Measurements from ENCODE around the gene DMC1. TPM values are rescaled to one million over a fixed set of nuclear protein-coding genes. Genes with fewer than 3 reads are reported as not detected.

The DMC1 gene
- polyA plus RNA-seq, 1 of the 3 experiments (the other 2 are of a cell fraction): not detected

- no peak overlapping the region for H3K9ac ChIP-seq
- no peak for TF ChIP-seq FOSL2 (IDR thresholded peaks at IDR 0.05; ENCODE audit: borderline replicate concordance, low read depth)
- H3K79me2 ChIP-seq (ENCODE audit: insufficient read depth): no peaks in the 10 kb centered on the region
- no peak overlapping the region for H3K27ac ChIP-seq (ENCODE audit: low read depth in 2 of 2, low read length in 1 of 2)
- H3K4me3 ChIP-seq (ENCODE audit: low read depth in 2 of 2, low read length in 1 of 2): no peak overlapping the region
- H2AFZ ChIP-seq (ENCODE audit: low read depth): no peak overlapping the region
- H3K4me2 ChIP-seq: no peak overlapping the region
- H3F3A ChIP-seq (replicated peaks; ENCODE audit: insufficient read depth): no peaks in the 10 kb centered on the region
- no peaks in the 10 kb centered on the region for H3K27me3 ChIP-seq (ENCODE audit: insufficient read depth)
- CTCF ChIA-PET: no interaction called here
- no peaks in the 10 kb centered on the region for H3K4me1 ChIP-seq (ENCODE audit: control insufficient read depth in 1 of 2, insufficient read depth in 2 of 2, low read depth in 1 of 2, low read length in 1 of 2)
- no peaks in the 10 kb centered on the region for H3K36me3 ChIP-seq (replicated peaks in 1 of 2; ENCODE audit: control insufficient read depth in 1 of 2, insufficient read depth in 2 of 2, low read length in 1 of 2)
- no peaks in the 10 kb centered on the region for H3K9me2 ChIP-seq
- no peak for DNase-seq
- 96% methylated on average over 2 of the region's 2 CpGs for WGBS (ENCODE audit: low lambda C conversion rate)
- no peaks in the 10 kb centered on the region for H3K9me3 ChIP-seq
- POLR2A ChIA-PET: interaction anchor here (0.6 kb wide), 1 partner anchor 38 kb away, joined by 3 read pairs; no protein-coding TSS in a partner anchor
- H4K20me1 ChIP-seq (ENCODE audit: insufficient read depth): no peaks in the 10 kb centered on the region
These were observed 50.3 kb downstream of the DMC1 start for GRCh38 chr22:38519453-38520250.

- no peaks in the 10 kb centered on the region for H3K36me3 ChIP-seq (replicated peaks in 1 of 2; ENCODE audit: control insufficient read depth in 1 of 2, insufficient read depth in 2 of 2, low read length in 1 of 2)
- H3K9me3 ChIP-seq: no peaks in the 10 kb centered on the region
- H3K79me2 ChIP-seq (ENCODE audit: insufficient read depth): no peaks in the 10 kb centered on the region
- no peak overlapping the region for H3K9ac ChIP-seq
- DNase-seq: no peak
- H3F3A ChIP-seq (replicated peaks; ENCODE audit: insufficient read depth): no peaks in the 10 kb centered on the region
- no peaks in the 10 kb centered on the region for H3K27me3 ChIP-seq (ENCODE audit: insufficient read depth)
- TF ChIP-seq NFIC (IDR thresholded peaks at IDR 0.05; ENCODE audit: borderline replicate concordance) (no peak), TEAD4 (IDR thresholded peaks at IDR 0.05; ENCODE audit: borderline replicate concordance, insufficient read depth) (no peak), USF1 (IDR thresholded peaks at IDR 0.05; ENCODE audit: borderline replicate concordance, low read depth) (no peak), ELF1 (IDR thresholded peaks at IDR 0.05) (no peak), MXI1 (IDR thresholded peaks at IDR 0.05; ENCODE audit: low read depth, low read length) (no peak), RAD21 (IDR thresholded peaks at IDR 0.05; ENCODE audit: low read length) (no peak), CHD2 (IDR thresholded peaks at IDR 0.05; ENCODE audit: low read length, partially characterized antibody) (no peak), SIN3A (IDR thresholded peaks at IDR 0.05; ENCODE audit: borderline replicate concordance, low read depth, low read length) (no peak), FOXJ3 (CRISPR knock-in tag; IDR thresholded peaks at IDR 0.05) (no peak), EZH2phosphoT487 (IDR thresholded peaks at IDR 0.05; ENCODE audit: borderline replicate concordance, low read depth) (no peak), YY1 (IDR thresholded peaks at IDR 0.05; ENCODE audit: low read depth) (no peak), TCF12 (IDR thresholded peaks at IDR 0.05) (no peak), RXRA (IDR thresholded peaks at IDR 0.05; ENCODE audit: borderline replicate concordance, low read depth) (no peak)
- TF ChIP-seq, protein P1, sequence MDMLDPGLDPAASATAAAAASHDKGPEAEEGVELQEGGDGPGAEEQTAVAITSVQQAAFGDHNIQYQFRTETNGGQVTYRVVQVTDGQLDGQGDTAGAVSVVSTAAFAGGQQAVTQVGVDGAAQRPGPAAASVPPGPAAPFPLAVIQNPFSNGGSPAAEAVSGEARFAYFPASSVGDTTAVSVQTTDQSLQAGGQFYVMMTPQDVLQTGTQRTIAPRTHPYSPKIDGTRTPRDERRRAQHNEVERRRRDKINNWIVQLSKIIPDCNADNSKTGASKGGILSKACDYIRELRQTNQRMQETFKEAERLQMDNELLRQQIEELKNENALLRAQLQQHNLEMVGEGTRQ (IDR thresholded peaks at IDR 0.05; ENCODE audit: borderline replicate concordance, low read depth, low read length): no peak
- TF ChIP-seq, protein P2, sequence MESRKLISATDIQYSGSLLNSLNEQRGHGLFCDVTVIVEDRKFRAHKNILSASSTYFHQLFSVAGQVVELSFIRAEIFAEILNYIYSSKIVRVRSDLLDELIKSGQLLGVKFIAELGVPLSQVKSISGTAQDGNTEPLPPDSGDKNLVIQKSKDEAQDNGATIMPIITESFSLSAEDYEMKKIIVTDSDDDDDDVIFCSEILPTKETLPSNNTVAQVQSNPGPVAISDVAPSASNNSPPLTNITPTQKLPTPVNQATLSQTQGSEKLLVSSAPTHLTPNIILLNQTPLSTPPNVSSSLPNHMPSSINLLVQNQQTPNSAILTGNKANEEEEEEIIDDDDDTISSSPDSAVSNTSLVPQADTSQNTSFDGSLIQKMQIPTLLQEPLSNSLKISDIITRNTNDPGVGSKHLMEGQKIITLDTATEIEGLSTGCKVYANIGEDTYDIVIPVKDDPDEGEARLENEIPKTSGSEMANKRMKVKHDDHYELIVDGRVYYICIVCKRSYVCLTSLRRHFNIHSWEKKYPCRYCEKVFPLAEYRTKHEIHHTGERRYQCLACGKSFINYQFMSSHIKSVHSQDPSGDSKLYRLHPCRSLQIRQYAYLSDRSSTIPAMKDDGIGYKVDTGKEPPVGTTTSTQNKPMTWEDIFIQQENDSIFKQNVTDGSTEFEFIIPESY (IDR thresholded peaks at IDR 0.05; ENCODE audit: borderline replicate concordance, low read depth): no peak
- TF ChIP-seq, protein P3, sequence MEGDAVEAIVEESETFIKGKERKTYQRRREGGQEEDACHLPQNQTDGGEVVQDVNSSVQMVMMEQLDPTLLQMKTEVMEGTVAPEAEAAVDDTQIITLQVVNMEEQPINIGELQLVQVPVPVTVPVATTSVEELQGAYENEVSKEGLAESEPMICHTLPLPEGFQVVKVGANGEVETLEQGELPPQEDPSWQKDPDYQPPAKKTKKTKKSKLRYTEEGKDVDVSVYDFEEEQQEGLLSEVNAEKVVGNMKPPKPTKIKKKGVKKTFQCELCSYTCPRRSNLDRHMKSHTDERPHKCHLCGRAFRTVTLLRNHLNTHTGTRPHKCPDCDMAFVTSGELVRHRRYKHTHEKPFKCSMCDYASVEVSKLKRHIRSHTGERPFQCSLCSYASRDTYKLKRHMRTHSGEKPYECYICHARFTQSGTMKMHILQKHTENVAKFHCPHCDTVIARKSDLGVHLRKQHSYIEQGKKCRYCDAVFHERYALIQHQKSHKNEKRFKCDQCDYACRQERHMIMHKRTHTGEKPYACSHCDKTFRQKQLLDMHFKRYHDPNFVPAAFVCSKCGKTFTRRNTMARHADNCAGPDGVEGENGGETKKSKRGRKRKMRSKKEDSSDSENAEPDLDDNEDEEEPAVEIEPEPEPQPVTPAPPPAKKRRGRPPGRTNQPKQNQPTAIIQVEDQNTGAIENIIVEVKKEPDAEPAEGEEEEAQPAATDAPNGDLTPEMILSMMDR (IDR thresholded peaks at IDR 0.05): no peak
- TF ChIP-seq, protein P4, sequence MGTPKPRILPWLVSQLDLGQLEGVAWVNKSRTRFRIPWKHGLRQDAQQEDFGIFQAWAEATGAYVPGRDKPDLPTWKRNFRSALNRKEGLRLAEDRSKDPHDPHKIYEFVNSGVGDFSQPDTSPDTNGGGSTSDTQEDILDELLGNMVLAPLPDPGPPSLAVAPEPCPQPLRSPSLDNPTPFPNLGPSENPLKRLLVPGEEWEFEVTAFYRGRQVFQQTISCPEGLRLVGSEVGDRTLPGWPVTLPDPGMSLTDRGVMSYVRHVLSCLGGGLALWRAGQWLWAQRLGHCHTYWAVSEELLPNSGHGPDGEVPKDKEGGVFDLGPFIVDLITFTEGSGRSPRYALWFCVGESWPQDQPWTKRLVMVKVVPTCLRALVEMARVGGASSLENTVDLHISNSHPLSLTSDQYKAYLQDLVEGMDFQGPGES (IDR thresholded peaks at IDR 0.05; ENCODE audit: low read depth, low read length): no peak
- ChIA-PET CTCF (interaction anchor here (0.6 kb wide), 1 partner anchor 405 kb away, joined by 3 read pairs; no protein-coding TSS in a partner anchor), POLR2A (interaction anchor here (0.6 kb wide), 1 partner anchor 203 kb away, joined by 3 read pairs; no protein-coding TSS in a partner anchor)
- H3K4me3 ChIP-seq (ENCODE audit: low read depth in 2 of 2, low read length in 1 of 2): no peak overlapping the region
- H3K9me2 ChIP-seq: no peaks in the 10 kb centered on the region
- WGBS (ENCODE audit: low lambda C conversion rate): 62% methylated on average over 3 of the region's 4 CpGs
- H4K20me1 ChIP-seq (ENCODE audit: insufficient read depth): no peaks in the 10 kb centered on the region
- H3K27ac ChIP-seq (ENCODE audit: low read depth in 2 of 2, low read length in 1 of 2): no peak overlapping the region
- no peak overlapping the region for H2AFZ ChIP-seq (ENCODE audit: low read depth)
- H3K4me1 ChIP-seq (ENCODE audit: control insufficient read depth in 1 of 2, insufficient read depth in 2 of 2, low read depth in 1 of 2, low read length in 1 of 2): no peaks in the 10 kb centered on the region
- H3K4me2 ChIP-seq: no peak overlapping the region
These were observed 51.4 kb downstream of the DMC1 start for GRCh38 chr22:38518620-38519019.
